Measurements from ENCODE around the gene NIPAL1. TPM values are rescaled to one million over a fixed set of nuclear protein-coding genes. Genes with fewer than 3 reads are reported as not detected.
A peak's percentile ranks its signal among the peaks of the same experiment; 100 is the strongest.

Gene NIPAL1
- total and polyA plus RNA-seq, 2 experiments from 2014 or later, result 6.1 to 14.0 TPM

DNA sequence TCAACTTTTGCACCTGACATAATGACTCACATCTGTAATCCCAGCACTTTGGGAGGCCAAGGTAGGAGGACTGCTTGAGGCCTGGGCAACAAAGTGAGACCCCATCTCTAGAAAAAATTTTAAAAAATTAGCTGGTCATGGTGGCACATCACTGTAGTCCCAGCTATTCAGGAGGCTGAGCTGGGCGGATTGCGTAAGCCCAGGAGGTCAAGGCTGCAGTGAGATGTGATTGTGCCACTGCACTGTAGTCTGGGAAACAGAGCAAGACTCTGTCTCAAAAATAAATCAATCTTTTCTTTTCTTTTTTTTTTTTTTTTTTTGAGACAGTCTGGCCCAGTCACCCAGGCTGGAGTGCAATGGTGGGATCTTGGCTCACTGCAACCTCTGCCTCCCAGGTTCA, 52.5 kb downstream of the NIPAL1 start:
- Histone ChIP-seq H3K4me3 (no peak overlapping the region), H2AFZ (no peak overlapping the region), H3K4me1 (ENCODE audit: insufficient read depth) (no peaks in the 10 kb centered on the region), H3K27me3 (no peaks in the 10 kb centered on the region), H3K27ac (no peak overlapping the region), H3K9me2 (replicated peaks; ENCODE audit: insufficient read depth) (no peaks in the 10 kb centered on the region), H3K79me2 (no peaks in the 10 kb centered on the region), H4K20me1 (ENCODE audit: insufficient read depth, poor library complexity, severe bottlenecking) (no peaks in the 10 kb centered on the region), H3K4me2 (no peak overlapping the region), H3K9me3 (ENCODE audit: low read depth) (no peaks in the 10 kb centered on the region), H3K36me3 (replicated peaks; ENCODE audit: insufficient read depth, low read depth) (no peaks in the 10 kb centered on the region)
- TF ChIP-seq EZH2phosphoT487 (IDR thresholded peaks at IDR 0.05; ENCODE audit: low read depth, severe bottlenecking, unreplicated experiment) (no peak), EZH2 (IDR thresholded peaks at IDR 0.05; ENCODE audit: borderline replicate concordance) (no peak), CTCF (IDR thresholded peaks at IDR 0.05; ENCODE audit: poor library complexity) (no peak)
- WGBS (ENCODE audit: low lambda C conversion rate, missing lambda C conversion rate), result 46% methylated on average over 2 of the region's 2 CpGs
- no peak for DNase-seq (ENCODE audit: low spot score)

GRCh38 chr4:48071191-48071590, 54.6 kb downstream of the NIPAL1 start:
- Histone ChIP-seq H3K4me2 (no peak overlapping the region), H3K4me3 (no peak overlapping the region), H3K27ac (peak overlapping the region; percentile 10), H3K9me3 (ENCODE audit: low read depth) (no peaks in the 10 kb centered on the region), H4K20me1 (ENCODE audit: insufficient read depth, poor library complexity, severe bottlenecking) (no peaks in the 10 kb centered on the region), H3K4me1 (ENCODE audit: insufficient read depth) (no peaks in the 10 kb centered on the region), H3K27me3 (no peaks in the 10 kb centered on the region), H3K36me3 (replicated peaks; ENCODE audit: insufficient read depth, low read depth) (no peaks in the 10 kb centered on the region), H3K9me2 (replicated peaks; ENCODE audit: insufficient read depth) (no peaks in the 10 kb centered on the region), H2AFZ (no peak overlapping the region), H3K79me2 (no peaks in the 10 kb centered on the region)
- TF ChIP-seq CTCF (IDR thresholded peaks at IDR 0.05; ENCODE audit: poor library complexity) (no peak), EZH2 (IDR thresholded peaks at IDR 0.05; ENCODE audit: borderline replicate concordance) (no peak), EZH2phosphoT487 (IDR thresholded peaks at IDR 0.05; ENCODE audit: low read depth, severe bottlenecking, unreplicated experiment) (no peak)
- WGBS (ENCODE audit: low lambda C conversion rate, missing lambda C conversion rate), result 74% methylated on average over 3 of the region's 3 CpGs
- DNase-seq (ENCODE audit: low spot score), result peak; percentile 21

DNA sequence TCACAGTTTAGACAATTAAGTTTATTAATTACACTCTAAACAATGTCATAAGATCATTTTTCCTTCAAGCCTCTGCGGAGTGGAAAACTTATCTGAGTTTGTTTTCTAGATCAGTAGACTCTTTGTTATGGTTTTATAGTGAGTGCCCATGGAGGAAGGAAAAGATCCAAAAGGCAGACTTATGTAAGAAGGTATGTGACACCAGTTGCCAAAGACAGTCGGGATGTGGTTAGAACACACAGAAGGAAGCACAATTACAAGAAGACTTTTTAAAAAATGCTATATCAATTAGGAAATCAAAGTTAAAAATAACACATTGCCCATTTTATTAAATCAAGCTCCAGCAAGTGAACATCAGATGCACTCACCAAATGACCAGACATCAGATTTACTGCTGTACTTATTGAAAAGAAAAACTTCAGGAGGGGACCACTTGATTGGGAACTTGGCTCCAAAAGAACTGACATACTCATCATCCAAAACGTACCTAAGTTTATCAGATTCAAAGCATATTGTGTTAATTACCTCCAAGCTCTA, 57.1 kb downstream of the NIPAL1 start:
- Histone ChIP-seq H3K9me2 (replicated peaks; ENCODE audit: insufficient read depth) (no peaks in the 10 kb centered on the region), H3K36me3 (replicated peaks; ENCODE audit: insufficient read depth, low read depth) (no peaks in the 10 kb centered on the region), H2AFZ (no peak overlapping the region), H3K79me2 (no peaks in the 10 kb centered on the region), H4K20me1 (ENCODE audit: insufficient read depth, poor library complexity, severe bottlenecking) (no peaks in the 10 kb centered on the region), H3K4me1 (ENCODE audit: insufficient read depth) (no peaks in the 10 kb centered on the region), H3K4me3 (no peak overlapping the region), H3K9me3 (ENCODE audit: low read depth) (no peaks in the 10 kb centered on the region), H3K27me3 (no peaks in the 10 kb centered on the region), H3K27ac (no peak overlapping the region), H3K4me2 (no peak overlapping the region)
- TF ChIP-seq EZH2 (IDR thresholded peaks at IDR 0.05; ENCODE audit: borderline replicate concordance), result no peak
- 67% methylated on average over 3 of the region's 3 CpGs for WGBS (ENCODE audit: low lambda C conversion rate, missing lambda C conversion rate)
- no peak for DNase-seq (ENCODE audit: low spot score)

DNA sequence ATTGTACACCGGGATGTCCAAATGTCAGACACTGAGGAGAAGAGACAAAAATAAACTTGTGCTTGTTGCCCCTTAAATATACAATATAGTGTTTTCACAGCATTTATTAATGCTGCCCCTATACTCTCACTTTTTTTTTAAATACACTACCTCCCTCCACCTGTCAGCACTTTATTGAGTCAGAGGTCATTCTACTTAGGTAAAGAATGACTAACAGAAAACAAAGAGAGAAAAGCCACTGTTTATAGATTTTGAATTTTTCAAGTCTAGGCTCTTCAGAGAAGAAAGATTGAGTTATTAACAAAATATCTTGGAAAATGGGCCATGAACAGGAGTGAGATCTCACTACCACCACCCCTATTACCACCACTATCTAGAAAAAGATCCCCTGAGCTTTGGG, 58.1 kb downstream of the NIPAL1 start:
- peaks cover 3% of the 10 kb centered on the region for H3K4me1 ChIP-seq (ENCODE audit: insufficient read depth)
- H3K9me3 ChIP-seq (ENCODE audit: low read depth), result no peaks in the 10 kb centered on the region
- TF ChIP-seq EZH2phosphoT487 (IDR thresholded peaks at IDR 0.05; ENCODE audit: low read depth, severe bottlenecking, unreplicated experiment), result no peak
- TF ChIP-seq EZH2 (IDR thresholded peaks at IDR 0.05; ENCODE audit: borderline replicate concordance), result no peak
- TF ChIP-seq CTCF (IDR thresholded peaks at IDR 0.05; ENCODE audit: poor library complexity), result no peak
- H3K4me2 ChIP-seq, result no peak overlapping the region
- no peaks in the 10 kb centered on the region for H3K79me2 ChIP-seq
- WGBS (ENCODE audit: low lambda C conversion rate, missing lambda C conversion rate), result 100% methylated on average over 1 of the region's 1 CpG
- no peak for DNase-seq (ENCODE audit: low spot score)
- H3K4me3 ChIP-seq, result no peak overlapping the region
- no peaks in the 10 kb centered on the region for H4K20me1 ChIP-seq (ENCODE audit: insufficient read depth, poor library complexity, severe bottlenecking)
- no peak overlapping the region for H2AFZ ChIP-seq
- no peak overlapping the region for H3K27ac ChIP-seq
- H3K9me2 ChIP-seq (replicated peaks; ENCODE audit: insufficient read depth), result no peaks in the 10 kb centered on the region
- no peaks in the 10 kb centered on the region for H3K36me3 ChIP-seq (replicated peaks; ENCODE audit: insufficient read depth, low read depth)
- H3K27me3 ChIP-seq, result no peaks in the 10 kb centered on the region

Measured in hepatocyte (in vitro differentiated cells).